ENCODE measurements around the gene NHS. TPM values are rescaled to one million over a fixed set of nuclear protein-coding genes. Genes with fewer than 3 reads are reported as not detected.

The NHS gene
- total and polyA plus RNA-seq, 11 donors = 0.22 to 3.4 (median 1.1) TPM

DNA sequence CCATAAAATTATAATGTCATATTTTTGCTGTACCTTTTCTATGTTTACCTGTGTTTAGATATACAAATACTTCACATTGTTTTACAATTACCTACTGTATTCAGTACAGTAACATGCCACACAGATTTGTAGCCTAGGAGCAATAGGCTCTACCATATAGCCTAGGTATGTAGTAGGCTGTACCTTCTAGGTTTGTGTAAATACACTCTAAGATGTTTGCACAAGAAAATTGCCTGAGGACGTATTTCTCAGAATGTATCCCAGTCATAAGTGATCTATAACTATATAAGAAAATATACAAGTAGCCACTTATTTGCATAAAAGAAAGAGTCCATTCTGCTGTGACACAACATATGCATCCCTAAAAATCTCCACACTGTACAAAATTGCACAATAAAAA lies 326.0 kb downstream of the NHS start:
- TF ChIP-seq CTCF (IDR thresholded peaks at IDR 0.05) (no peak), POLR2A (IDR thresholded peaks at IDR 0.05) (no peak)
- Histone ChIP-seq H3K27me3 (peaks cover 0 to 12% (median 0%) of the 10 kb centered on the region in 9 donors), H3K4me3 (no peak overlapping the region), H3K27ac (no peak overlapping the region), H3K9me3 (no peaks in the 10 kb centered on the region), H3K4me1 (no peaks in the 10 kb centered on the region), H3K36me3 (no peaks in the 10 kb centered on the region)
- ATAC-seq = no peak
- DNase-seq = no peak
- intact Hi-C loops (cut with DNase I) = no loop called here
- 68 to 95% (median 90%) methylated on average over 1 of the region's 1 CpG for WGBS, 4 donors

DNA sequence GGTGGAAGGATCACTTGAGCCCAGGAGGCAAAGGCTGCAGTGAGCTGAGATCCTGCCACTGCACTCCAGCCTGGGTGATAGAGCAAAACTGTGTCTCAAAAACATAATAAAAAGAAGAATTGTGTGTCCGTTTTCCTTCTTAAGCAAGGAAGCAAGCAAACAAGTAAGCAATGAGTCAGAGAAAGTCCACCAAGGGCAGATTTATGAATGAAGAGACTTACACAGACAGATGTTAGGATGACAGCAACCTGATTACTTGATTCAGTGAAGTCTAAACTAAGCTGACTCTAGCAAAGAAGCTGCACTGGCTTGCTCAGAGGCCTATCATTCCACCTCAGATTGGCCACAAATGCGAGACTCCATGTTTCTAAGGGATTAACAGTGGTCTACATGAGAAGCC lies 328.2 kb downstream of the NHS start:
- Histone ChIP-seq H3K36me3 (no peaks in the 10 kb centered on the region), H3K9me3 (no peaks in the 10 kb centered on the region), H3K4me1 (no peaks in the 10 kb centered on the region), H3K4me3 (no peak overlapping the region), H3K27ac (no peak overlapping the region), H3K27me3 (peaks cover 0 to 4% (median 0%) of the 10 kb centered on the region in 9 donors)
- intact Hi-C loops (cut with DNase I) = no loop called here
- TF ChIP-seq POLR2A (IDR thresholded peaks at IDR 0.05) = no peak
- no peak for TF ChIP-seq CTCF (IDR thresholded peaks at IDR 0.05)
- DNase-seq (no peak), ATAC-seq (no peak)
- WGBS, 4 donors = 78 to 85% (median 82%) methylated on average over 2 of the region's 2 CpGs

DNA sequence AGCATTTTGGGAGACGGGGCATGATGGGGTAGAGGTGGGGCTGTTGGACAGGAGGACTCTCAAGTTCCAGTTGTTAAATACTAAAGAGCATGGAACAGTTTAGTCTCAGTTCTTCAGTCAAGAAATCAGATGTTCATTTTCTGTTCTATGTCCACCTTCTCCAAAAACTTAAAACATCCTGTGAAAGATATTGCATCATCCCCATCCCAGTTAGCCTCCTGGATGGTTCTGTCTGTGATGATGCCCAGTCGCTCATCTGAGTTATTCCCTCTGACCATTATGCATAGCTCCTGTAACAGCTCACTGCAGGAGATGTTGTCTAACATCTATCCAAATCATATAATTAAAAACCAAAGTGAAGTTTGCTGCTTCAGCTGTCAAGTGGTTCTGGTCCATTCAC lies 330.2 kb downstream of the NHS start:
- intact Hi-C loops (cut with DNase I) = no loop called here
- no peak overlapping the region for H3K27ac ChIP-seq
- H3K27me3 ChIP-seq = peaks cover 0 to 4% (median 0%) of the 10 kb centered on the region in 9 donors
- DNase-seq (no peak), ATAC-seq (no peak)
- no peak overlapping the region for H3K4me3 ChIP-seq
- no peaks in the 10 kb centered on the region for H3K4me1 ChIP-seq
- no peaks in the 10 kb centered on the region for H3K36me3 ChIP-seq
- no peaks in the 10 kb centered on the region for H3K9me3 ChIP-seq
- WGBS, 4 donors = 76 to 94% (median 89%) methylated on average over 2 of the region's 2 CpGs
- TF ChIP-seq POLR2A (IDR thresholded peaks at IDR 0.05) (no peak), CTCF (IDR thresholded peaks at IDR 0.05) (no peak)

GRCh38 chrX:17706676-17707075 lies 331.7 kb downstream of the NHS start:
- TF ChIP-seq POLR2A (IDR thresholded peaks at IDR 0.05) (no peak), CTCF (IDR thresholded peaks at IDR 0.05) (no peak)
- Histone ChIP-seq H3K27ac (no peak overlapping the region), H3K4me1 (no peaks in the 10 kb centered on the region), H3K27me3 (peaks cover 0 to 5% (median 0%) of the 10 kb centered on the region in 9 donors), H3K4me3 (no peak overlapping the region), H3K36me3 (no peaks in the 10 kb centered on the region), H3K9me3 (no peaks in the 10 kb centered on the region)
- 79 to 92% (median 85%) methylated on average over 4 of the region's 4 CpGs for WGBS, 4 donors
- ATAC-seq (no peak), DNase-seq (no peak)
- intact Hi-C loops (cut with DNase I) = no loop called here
